ENCODE measurements around the gene IGSF10.

Gene IGSF10

DNA sequence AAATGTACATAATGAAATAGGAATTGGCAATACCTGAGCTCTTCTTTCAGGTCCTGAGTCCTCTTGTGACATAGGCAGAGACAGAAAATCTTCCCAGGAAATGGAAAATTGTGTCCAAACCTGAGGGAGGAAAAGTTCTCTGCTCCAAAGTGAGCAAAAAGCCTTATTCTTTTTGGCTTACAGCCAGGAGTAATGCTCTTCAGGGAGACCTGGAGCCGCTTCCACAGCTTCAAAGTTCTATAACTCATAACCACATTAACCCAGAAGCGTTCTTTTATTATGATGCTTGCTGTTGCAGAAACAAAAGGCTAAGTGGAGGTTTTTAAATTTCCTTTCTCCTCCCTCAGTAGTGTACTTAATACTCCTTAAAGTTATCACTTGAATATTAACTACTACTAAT lies 633 bp downstream of the IGSF10 start:
- DNase-seq (ENCODE audit: low read depth) = no peak

DNA sequence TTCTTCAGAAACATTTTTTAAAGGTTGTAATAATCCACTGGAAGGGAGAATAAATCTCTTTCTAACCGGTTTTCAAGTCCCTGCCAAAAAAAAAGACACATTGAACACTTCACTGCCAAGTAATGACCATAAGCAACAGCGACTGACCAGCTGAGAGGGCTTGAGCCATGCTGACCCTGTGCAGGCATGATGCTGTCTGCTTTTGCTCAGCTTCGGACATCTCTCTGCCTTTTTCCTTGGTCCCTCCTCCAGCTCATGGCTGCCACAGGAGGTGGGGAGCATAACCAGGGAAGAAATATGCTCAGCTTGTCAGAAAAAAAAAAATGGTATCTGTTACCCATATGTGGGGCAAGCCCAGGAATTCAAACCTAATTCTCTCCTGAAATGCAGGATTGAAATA lies 1.5 kb downstream of the IGSF10 start:
- DNase-seq (ENCODE audit: low read depth) = no peak

DNA sequence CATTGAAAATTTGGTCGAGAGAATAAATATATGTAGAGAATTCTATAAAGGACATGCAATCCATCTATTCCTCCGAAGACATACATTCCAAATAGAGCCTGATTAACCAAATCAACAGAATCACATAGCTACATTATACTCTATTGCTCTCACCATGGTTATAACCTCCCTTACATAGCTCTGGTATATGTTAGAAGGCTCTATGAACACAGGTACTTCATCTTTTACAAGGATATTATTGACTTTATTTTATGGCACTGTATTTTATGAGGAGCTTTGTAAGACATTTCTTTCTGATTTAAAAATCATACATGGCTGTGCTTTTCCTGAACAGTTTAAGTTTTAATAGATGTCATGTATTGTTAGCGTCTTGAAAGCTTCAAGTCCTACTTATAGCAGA lies 4.8 kb downstream of the IGSF10 start:
- DNase-seq (ENCODE audit: low read depth) = no peak

DNA sequence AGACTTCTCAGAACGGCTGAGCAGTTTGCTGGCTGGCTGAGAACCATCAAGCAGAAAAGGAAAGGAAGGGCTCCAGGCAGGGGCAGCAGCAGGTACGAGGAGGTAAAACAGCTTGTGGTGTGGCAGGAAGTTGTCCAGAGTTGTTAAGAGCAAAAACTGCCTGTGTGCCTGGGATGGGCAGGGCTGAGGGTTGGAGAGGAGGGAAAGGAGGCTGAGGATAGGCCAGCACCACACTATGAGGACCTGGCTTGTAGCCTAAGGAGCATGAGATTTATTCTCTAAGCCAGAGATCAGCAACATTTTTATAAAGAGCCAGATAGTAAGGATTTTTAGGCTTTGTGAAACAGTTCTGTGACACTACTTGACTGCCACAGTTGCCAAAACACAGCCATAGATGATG lies 8.0 kb downstream of the IGSF10 start:
- no peak for DNase-seq (ENCODE audit: low read depth)

DNA sequence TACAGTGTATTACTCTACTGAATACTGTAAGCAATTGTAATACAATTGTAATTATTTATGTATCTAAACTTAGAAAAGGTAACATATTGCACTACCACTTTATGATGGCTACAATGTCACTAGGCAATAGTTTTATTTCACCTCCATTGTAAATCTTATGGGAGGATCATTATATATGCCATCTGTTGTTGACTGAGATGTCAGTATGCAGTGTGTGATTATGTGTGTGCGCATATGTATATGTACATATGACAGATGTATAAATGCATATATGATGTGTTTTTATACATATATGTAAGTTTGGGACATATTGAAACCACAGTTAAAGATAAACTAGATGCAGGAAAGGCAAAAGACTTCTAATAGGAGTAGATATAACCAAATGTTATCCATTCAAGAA lies 8.5 kb downstream of the IGSF10 start:
- DNase-seq (ENCODE audit: low read depth) = no peak

DNA sequence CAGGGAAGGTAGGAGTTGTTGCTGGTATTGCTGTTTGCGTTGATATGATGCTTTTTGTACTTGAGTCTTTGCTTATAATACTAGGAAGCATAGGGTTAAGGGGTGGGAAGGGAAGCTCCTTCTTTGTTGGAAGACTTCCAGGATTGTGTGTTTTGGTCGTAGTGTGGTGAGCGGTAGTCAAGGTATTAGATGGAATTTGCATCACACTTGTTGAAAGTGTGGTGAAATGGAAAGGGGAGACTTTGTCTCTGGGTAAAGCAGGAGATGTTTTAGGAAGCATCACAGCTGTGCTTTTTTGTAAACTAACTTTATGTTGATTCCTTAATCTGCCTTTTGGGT lies 14.9 kb downstream of the IGSF10 start:
- no peak for DNase-seq (ENCODE audit: low read depth)

DNA sequence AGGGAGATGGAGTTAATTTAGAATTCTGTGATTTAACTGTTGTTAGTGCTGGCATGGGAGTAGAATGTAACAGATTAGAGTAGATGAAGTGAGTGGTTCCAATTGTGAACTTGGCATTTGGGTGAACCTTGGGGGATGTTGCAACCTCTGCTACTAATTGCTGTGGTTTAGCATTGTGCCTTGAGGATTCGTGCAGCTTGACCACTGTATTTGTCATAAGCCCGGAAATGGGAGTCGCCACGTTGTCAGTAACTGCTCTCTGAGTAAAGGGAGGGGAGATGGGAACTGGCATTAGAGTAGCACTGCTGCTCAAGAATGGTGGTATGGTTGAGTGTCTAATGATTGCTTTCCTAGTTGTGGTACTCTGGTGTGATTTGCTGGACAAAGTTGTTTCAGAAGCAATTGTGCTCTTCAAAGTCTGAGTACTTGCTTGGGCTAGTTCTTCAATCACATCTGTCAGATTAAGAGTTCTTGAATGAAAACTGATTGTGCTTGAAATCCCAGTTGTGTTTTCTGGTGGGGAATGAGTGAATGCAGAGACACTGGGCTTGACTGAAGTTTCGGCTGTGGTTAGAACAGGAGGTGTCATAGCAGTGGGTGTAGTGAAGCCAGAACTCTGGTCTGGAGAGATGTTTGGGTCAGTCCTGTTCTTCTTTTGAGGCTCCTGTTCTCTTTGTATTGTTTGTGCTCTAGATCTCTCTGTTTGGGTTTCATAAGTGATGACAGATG lies 15.4 kb downstream of the IGSF10 start:
- DNase-seq (ENCODE audit: low read depth) = no peak

DNA sequence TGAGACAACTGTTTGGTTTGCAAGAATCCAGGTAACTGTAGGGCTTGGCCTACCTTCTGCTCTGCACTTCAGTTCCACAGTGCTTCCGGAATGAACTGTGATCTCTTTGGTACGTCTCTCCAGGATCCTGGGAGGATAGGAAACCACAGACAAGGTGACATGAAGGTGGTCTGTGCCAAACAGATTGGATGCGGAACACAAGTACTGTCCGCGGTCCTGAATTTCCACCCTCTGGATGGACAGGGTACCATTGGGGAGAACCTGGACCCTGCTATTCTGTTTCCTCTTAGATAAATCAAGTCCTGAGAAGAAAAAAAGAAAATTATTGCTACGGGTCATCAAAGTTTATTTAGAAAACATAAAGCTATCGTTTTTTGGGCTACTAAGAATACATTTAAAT lies 17.3 kb downstream of the IGSF10 start:
- no peak for DNase-seq (ENCODE audit: low read depth)

DNA sequence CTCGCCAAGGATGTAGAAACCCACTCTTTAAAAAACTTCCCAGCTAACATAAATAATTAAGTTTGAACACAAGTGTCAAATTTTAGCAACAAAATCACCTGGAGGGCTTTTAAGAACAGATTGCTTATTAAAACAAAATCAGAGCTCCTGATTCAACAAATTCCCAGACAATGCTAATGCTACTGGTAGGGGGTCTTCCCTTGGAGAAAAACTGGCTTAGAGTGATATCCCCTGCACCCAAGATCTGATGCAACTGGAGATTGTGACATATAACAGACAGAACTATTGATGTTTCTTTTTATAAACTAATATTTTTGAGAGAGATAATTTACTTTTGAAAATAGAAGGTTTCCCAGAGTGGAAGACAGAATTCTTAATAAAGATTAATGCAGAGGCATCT lies 19.9 kb downstream of the IGSF10 start:
- no peak for DNase-seq (ENCODE audit: low read depth)

DNA sequence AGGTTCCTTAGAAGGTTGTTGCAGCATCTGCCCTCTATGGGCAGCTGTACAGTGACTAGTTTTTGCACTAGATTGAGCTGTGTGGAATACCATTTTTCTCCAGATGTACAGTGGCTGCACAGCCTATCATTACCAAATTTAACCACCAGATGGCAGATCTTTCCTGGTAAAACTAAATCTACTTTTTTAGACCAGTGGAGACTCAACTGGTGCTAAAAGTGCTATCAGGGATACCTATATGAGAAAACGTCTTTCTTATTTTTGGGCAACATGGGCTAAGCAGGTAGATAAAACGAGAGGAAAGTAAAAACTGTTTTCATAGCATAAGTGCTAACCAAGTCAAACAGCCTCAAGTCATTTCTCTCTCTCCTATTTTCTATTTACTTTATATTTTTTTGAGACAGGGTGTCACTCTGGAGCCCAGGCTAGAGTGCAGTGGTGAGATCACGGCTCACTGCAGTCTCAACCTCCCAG lies 21.2 kb downstream of the IGSF10 start:
- DNase-seq (ENCODE audit: low read depth) = no peak

DNA sequence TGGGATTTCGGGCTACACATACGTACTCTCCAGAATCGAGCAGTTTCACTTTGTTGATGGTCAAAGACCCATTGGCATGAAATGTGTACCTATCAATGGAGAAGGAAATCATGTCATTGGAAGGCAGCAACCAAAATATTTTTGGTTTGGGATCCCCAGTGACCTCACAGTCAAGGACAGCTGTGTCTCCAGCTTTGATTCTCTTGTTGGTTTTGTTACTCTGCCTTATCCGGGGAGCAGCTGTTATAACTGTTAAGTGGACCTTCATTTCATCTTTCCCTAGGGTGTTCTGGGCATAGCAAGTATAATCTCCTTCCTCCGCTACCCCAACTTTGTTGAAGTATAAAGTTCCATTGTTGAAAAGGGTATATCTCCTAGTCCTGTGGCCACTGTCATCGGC lies 23.0 kb downstream of the IGSF10 start:
- DNase-seq (ENCODE audit: low read depth) = no peak

DNA sequence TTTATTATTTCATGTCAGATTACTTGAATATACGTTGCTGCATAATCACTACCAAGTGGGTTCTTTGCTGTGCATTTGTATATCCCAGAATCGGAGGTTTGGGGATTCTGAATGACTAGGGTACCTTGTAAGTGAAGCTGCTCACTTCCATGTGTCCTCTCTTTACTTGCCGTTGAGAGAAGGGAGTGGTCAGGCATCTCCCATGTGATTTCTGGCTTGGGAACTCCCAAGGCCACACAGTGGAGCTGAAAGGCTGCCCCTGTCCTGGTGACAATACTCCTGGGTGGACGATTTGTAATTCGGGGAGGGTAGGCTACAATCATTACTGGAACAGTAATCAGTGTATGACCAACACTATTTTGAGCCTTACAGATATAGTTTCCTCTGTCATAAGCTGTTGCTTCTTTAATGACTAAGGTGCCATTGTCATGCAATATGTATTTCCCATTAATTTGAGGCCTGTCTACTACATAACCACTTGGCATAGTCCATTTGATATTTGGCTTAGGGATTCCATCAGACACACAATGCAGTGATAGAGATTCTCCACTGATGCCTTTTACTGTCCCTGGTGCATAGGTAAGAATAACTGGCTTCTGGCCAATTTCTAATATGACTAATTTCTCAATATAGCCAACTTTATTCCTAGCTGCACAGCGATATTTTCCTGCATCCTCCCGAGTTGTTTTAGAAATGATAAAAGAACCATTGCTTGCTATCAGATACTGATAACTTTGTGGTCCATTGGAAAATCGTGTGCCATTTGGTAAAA lies 24.0 kb downstream of the IGSF10 start:
- no peak for DNase-seq (ENCODE audit: low read depth)

DNA sequence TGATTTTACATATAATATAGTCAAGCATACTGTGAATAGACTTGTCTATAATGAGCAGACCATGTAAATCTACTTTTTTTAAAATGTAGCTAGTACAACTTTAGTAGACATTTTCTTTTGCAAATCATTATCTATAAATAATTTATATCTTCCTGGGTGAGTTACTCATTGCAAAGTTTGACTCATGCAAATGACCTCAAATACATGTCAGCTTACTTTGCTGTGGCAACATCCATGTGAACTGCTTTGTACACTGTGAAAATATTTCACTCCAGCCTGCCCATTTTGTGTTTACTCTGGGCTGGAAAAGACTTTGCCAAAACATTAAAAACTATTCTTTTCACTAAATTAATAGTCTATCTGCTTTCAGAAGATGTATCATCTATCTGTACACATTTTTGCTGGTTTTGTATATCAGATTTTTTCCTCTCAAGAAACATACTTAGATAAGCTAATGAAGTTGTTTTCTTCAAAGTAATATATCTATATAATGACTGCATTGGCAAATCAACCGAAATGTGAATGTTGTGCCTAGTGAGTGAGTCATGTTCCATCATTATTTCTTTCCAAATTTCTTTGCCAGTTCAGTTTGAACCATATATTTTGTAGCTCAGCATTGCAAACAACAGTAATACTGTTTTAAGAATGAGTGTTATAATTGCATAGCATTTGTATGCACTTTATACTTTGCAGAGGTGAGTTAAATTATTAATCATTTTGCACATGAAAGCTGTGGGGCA lies 26.5 kb downstream of the IGSF10 start:
- no peak for DNase-seq (ENCODE audit: low read depth)

DNA sequence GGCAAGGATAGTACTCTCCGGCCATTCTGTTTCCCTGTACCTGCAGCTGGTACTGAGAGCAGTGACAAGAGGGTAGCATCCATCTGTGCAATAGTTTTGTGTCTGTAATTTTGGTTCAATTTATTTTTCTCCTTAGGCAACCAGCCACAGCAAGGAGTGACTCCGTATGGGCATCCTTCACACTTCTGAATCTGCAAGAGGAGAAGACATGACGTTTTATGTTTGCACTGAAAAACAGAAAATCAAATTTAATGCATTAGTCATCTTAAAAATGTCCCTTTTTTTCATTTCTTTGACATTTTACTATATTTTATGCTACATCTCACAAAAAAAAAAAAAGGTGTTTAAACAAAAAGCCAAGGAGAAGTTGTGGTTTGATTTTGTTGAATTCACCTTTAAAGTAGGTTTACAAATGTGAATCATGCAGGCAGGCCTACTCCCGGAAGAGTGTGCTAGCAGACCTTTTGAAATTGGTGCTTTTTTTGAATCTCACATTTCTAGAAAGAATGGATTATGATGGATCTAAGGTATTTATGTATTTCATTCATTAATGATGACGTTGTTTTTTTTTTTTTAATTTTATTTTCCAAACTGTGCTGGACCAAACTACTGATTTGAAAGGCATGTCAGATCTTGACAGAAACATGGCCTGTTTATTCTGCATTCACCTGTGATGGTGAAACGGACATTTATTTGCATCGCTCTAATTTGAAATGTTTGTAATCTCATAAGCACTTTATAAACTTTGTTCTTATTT lies 28.1 kb downstream of the IGSF10 start:
- DNase-seq (ENCODE audit: low read depth) = no peak

DNA sequence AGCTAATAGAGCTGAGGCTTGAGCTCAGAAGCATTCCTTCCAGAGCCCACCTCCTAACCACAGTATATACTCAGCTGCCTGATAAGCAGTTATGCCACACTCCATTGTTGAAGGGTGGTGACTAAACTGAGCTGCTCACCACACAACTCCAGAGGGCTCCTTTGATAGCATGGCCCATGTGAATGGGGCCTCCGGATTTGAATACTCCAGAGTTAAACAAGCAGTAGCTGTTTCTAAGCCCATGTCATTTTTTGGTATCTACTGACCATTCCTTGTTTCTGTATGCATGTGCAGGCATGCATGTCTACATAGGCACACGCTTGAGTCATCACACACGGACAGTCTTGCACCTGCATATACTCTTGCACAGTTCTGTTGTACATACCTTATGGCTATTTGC lies 28.9 kb downstream of the IGSF10 start:
- DNase-seq (ENCODE audit: low read depth) = no peak

DNA sequence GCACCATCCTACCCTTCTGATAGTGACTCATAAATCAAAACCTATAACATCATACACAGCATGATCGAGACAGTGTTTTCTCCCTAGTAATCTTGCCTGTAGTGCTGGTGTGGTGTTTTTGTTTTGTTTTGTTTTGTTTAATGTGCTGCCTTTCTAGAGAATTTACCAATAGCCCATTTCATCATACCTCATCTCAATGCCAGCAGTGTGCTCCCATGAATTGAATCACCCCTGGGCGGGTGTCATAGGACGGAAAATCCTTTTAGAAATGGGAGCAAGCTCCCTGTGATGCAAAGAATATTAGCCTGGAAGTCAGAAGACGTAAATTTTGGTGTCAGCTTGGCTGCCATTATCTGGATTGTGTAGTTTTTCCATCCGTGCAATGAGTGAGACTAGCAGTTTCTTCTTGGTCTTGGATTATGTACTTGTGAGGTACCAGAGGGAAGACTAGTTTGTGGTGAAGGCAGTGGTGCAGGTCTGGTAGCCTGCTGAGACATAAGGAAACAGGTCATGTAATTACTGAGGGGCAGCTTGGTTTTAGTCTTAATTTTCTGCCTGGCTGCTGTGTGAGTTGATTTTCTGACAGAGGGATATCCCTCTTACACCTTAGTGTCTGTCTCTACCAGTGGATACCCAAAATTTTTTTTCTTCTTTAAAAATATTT lies 29.9 kb downstream of the IGSF10 start:
- DNase-seq (ENCODE audit: low read depth) = no peak

DNA sequence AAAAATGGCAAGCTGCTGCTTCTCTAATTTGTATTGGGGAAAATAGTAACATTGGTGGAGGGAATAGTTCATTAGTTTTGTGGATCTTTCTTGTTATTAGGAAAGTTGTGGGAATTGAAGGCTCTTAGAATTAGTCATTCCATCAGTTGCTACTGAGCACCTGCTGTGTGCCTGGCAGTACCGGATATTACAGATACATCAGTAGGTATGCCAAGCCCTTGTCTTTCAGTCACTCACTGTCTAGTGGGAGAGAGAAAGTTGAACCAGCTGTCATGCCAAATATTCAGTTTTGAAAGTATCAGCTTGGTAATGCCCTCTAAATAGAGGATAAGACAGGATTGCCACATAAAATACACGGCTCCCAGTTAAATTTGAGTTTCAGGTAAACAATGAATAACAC lies 32.5 kb downstream of the IGSF10 start:
- DNase-seq (ENCODE audit: low read depth) = no peak

DNA sequence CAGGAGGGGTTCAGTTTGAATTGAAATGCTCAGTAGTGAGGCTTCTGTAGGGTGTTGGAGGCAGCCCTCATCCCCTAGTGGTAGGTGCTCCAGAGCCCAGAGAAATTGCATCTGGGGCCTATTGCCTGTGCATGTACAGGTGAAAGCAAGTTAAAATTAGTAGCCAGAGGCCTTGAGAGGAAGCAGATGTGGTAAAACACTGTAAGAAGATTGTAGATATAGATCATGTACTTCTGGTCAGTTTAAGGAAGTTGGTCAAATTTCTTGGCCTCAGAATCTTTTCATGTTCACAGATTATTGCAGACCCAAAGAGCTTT lies 34.6 kb downstream of the IGSF10 start:
- DNase-seq (ENCODE audit: low read depth) = no peak

DNA sequence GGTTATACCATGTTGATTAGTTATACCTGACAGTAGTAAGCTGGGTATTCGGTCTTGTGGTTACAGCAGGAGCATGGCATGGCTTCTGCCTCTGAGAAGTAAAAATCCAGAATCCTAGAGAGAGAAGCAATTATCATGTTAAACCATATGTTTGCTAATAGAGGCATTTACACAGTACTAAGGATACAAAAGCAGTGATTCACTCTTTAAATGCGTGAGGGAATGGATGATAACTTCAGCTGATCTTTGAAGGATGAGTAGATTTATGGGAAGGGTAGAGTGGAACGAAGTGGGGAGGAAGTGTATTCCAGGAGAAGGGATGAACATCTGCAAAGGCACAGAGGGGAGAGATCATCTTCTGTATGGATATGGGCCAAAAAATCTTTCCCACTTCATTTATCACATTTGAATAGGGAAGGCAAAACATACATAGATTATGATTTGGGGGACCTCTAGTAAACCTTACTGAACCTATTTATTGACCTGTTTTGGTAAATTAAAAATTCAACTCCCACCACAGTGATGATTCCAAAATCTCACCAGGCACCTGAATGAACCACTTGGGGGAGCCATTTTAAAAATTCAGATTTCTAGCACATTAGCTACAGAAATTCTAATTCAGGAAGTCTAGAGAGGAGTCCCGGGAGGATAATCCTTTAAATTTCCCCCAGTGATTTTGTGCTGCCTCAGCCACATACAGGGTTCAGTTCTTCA lies 35.1 kb downstream of the IGSF10 start:
- DNase-seq (ENCODE audit: low read depth) = no peak

DNA sequence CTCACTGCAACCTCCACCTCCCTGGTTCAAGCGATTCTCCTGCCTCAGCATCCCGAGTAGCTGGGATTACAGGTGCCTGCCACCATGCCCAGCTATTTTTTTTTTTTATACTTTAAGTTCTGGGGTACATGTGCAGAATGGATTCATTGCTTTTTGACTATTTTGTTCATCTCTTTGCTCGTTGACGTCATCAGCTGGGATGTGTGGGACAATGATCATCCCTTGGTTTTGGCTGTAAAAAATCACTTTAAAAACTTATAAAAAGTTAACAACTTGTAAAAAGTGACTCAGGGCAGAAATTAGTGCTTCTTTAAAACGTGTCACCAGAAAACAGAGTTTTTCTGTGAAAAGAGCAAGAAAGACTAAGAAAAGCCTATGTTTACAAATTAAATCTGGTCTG lies 37.8 kb downstream of the IGSF10 start:
- no peak for DNase-seq (ENCODE audit: low read depth)

DNA sequence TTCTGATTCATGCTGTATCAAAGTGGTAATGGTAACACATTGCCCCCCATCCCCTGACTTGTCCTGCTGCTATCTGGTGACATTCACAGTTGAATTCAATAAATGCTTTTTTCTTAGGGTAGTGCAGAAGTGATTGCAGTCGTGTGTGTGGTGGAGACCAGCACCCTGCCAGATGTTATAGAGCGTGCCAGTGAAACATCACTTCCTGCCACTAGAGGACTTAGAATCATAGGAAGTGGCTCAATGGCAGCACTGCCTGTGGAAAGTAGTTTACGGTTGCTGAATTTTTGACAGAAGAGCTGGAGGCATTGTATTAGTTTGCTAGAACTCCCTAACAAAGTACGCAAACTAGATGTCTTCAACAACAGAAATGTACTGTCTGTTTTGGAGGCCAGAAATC lies 38.9 kb downstream of the IGSF10 start:
- no peak for DNase-seq (ENCODE audit: low read depth)

Data from T follicular helper cell (primary cell).